Stimulated activated CD4-positive, alpha-beta T cell treated with anti-CD3 and anti-CD28 coated beads, Interleukin-1b, Interleukin-23, amount 100 ng/mL, for 1 hour (primary cell): Measurements from ENCODE around the gene RAB5B.
"Not testable (repeated sequence)": the region's sequence is repeated elsewhere in the genome, so short reads cannot be mapped to it uniquely, and the experiment has no call there.

Source experiments
- DNase-seq, 2 donors: peaks; one replicate each; pipeline ENCODE4 v3.0.0-alpha.2; 2020; ENCODE audit warnings: low read depth in 2 of 2

Gene RAB5B

GRCh38 chr12:55982319-55982936 lies 8.6 kb downstream of the RAB5B start:
- DNase-seq = no peak

DNA sequence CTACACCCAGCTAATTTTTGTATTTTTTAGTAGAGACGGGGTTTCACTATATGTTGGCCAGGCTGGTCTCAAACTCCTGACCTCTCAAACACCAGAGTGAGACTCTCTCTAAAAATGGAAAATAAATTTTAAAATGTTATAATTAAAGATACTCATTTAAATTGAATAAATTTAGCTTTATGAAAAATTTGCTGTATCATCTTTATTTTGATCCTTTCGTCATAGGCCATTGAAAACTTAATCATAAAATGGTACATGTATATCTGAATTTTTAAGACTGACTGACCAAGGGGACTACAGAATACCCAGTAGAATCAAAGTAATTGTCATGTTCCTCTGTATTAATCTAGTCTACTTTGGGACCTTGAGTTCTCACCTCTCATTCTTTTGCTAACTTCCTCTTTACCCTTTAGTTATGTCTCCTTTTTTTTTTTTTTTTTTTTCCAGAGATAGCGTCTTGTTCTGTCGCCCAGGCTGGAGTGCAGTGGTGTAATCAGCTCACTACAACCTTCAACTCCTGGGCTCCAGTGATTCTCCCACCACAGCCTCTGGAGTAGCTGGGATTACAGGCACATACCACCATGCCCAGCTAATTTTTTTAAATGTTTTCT lies 9.5 kb downstream of the RAB5B start:
- DNase-seq = no peak

DNA sequence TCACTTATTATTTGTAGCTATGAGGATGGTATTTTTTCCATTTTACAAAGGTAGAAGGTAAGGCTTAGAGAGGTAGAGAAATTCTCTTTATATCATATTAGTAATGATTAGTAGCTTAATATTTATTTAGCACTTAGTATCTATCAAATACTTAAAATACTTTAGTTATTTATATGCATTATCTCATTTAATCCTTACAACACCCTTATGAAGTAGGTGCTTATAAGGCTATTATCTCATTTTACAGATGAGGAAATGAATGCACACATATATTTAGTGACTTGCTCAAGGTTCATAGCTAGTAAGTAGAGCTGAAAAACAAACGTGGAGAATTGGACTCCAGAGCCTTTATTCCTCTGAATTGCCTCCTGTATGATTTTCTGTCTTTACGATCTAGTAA lies 11.0 kb downstream of the RAB5B start:
- DNase-seq = no peak

- DNase-seq = no peak
Measured at GRCh38 chr12:55985341-55985740, 11.5 kb downstream of the RAB5B start.

- DNase-seq = not testable (repeated sequence)
Measured at GRCh38 chr12:55985976-55986375, 12.1 kb downstream of the RAB5B start.

GRCh38 chr12:55991110-55991509 lies 17.2 kb downstream of the RAB5B start:
- DNase-seq = no peak

DNA sequence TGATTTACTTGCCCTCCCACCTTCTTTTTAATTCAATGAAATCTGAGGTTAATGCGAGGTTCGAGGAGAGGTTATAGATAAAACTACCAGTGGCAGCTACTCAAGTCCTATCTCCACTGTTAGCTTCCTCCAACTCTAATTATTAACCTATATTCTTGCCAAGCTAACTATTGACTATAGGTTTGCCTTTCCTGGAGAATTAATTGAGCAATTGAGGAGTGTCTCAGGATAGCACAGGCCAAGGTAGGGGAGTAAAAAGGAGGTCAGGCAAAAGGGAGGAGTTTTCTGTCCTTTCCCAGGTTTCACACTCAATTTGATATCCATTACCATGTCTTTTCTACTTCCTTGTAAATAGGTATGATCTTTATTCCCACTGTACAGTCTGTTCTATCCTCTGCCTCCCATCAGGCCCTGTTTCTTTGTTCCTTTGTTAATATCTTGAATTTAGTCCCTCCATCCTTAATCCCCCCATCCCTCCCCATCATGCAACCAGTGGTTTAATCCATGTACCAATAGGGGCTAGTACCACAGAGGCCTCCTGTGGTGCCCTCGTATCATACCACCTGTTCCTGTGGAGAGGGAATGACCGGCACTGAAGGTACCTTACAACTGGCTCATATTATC lies 19.5 kb downstream of the RAB5B start:
- no peak for DNase-seq

- no peak for DNase-seq
Measured at GRCh38 chr12:55995366-55995765, 21.5 kb downstream of the RAB5B start.

DNA sequence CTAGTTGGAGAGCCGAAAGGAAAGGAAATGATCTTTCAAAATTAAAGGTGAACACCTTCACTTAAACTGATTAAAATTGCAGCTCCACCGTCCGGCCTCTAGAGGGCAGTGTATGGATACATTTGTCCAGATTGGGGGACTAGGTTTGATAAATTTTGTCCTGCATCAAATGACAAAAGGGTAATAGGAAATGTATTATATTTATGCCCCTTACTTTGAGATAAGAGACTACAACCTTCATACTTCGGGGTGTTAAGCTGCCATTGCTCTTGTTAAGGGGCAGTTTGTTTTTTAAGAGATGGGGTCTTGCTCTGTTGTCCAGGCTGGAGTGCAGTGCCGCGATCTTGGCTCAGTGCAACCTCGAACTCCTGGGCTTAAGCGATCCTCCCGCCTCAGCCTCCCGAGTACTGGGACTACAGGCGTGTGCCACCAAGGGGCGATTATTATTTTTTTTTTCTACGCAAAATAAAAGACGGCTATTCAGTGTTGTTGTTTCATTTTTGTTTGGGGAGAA lies 22.4 kb downstream of the RAB5B start:
- peak in 1 of 2 donors; percentile 37 for DNase-seq

- no peak for DNase-seq
Measured at GRCh38 chr12:55996715-55997534, 23.0 kb downstream of the RAB5B start, which contains the start of gene SUOX. SUOX (plus strand) TSS chr12:55997276; CDS start chr12:56002222, 4,946 bp downstream.

GRCh38 chr12:55997535-55997859 lies 23.6 kb downstream of the RAB5B start:
- no peak for DNase-seq

GRCh38 chr12:55999522-55999921 lies 25.6 kb downstream of the RAB5B start:
- not testable (repeated sequence) for DNase-seq

DNA sequence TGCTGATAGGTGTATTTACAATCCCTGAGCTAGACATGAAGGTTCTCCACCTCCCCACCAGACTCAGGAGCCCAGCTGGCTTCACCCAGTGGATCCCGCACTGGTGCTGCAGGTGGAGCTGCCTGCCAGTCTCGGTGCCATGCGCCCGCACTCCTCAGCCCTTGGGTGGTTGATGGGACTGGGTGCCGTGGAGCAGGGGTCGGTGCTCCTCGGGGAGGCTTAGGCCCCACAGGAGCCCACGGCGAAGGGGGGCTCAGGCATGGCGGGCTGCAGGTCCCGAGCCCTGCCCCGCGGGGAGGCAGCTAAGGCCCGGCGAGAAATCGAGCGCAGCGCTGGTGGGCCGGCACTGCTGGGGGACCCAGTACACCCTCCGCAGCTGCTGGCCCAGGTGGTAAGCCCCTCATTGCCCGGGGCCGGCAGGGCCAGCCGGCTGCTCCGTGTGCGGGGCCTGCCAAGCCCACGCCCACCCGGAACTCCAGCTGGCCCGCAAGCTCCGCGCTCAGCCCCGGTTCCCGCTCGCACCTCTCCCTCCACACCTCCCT lies 26.2 kb downstream of the RAB5B start:
- DNase-seq = not testable (repeated sequence)

DNA sequence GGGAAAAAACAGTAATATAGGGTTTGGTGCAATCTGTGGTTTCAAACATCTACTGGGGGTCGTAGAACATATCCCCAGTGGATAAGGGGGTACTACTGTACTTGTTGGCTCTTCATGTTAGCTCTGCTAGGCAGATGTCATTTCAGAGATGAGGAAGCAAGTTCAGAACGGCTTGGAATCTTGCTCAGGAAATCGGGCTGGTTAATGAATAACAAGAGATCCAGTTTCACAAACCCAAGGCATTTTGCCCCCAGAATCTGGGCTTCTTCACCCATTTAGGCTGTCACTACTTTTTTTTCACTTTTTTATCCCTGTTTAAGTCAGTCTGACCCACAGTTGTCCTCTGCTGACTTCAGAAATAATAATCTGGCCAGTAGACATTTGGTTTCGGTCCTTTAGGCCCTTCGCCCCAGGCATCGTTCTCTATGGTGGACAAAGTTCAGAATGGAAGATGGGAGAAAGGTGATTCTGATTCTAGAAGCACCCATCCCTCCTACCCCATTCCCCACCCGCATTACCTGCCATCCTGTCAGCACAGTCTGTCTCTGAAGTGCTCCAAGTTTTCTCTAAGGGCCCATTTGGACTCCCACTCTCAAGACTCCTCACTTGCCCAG lies 27.7 kb downstream of the RAB5B start:
- DNase-seq = no peak

DNA sequence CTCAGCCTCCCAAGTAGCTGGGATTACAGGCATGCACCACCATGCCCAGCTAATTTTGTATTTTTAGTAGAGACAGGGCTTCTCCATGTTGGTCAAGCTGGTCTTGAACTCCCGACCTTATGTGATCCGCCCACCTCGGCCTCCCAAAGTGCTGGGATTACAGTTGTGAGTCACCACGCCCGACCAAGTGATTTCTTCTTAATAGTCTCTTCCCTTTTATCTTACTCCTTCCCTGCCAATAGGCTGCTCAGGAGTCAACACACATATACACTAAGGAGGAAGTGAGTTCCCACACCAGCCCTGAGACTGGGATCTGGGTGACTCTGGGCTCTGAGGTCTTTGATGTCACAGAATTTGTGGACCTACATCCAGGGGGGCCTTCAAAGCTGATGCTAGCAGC lies 29.5 kb downstream of the RAB5B start:
- not testable (repeated sequence) for DNase-seq

GRCh38 chr12:56004211-56004610 lies 30.3 kb downstream of the RAB5B start:
- no peak for DNase-seq

DNA sequence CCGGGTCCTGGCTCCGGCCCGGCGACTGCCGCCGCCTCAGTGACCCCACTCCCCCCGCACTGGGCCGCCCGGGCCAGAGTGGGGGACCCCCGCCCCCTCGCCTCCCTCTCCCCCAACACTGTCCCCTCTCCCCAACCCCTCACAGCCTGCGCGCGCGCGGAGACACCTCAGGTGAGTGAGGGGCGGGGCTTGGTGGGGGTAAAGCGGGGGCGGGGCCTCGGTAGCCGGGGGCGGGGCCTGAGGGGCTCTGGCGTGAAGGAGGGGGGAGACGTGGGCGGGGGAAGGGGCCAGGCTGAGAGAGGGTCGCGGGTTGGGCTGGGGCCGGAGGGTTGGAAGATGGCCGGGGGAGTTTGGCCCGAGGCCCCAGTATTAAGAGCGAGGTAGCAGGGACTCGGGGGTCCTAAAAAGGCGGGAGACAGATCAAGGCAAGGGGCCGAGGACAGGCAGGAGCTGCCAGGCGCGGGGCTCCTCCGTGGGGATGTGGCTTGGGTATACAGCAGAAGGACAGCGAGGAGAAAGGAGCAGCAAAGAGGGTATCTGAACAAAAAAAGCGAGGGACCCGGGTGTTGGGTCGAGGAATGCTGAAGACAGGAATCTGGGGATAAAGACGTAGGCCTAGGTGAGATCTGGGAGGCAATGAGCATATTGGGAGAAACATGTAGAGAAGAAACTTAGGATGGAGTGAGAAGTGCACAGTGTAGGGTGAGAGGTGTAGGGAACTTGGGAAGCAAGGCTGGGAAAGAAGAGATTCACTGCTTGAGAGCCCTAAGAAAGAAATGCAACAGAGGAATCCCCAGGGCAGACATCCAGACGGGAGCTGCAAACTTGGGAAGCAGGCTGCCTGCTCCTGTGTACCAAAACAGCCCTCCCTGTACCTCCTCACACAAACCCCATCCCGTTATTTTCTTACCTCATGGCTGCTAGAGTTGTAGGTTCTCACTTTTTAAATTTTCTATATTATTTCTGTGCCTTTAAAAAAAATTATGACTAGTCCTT lies 34.0 kb downstream of the RAB5B start:
- DNase-seq = peak; percentile 40 to 63

GRCh38 chr12:56010111-56010570 lies 36.3 kb downstream of the RAB5B start:
- DNase-seq = no peak

GRCh38 chr12:56011509-56012090 lies 37.7 kb downstream of the RAB5B start:
- no peak for DNase-seq

DNA sequence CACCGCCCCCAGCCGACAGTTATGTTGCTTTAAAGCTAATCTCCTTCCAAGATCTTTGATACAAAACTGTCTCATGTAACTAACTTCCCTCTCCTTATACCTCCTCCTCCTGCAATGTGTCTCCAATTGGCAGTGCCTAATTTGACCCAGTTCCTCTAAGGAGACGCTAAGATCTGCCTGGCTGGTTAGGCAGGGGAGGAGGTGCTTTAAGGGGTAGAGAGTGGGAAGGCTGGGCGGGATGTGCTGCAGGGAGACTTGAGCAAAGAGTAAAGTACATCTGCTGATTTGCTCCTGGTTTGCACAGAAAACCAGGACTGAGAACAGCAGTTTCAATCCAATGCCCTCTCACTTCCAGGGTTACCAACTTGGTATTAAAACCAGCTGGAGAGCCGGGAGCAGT lies 39.6 kb downstream of the RAB5B start:
- no peak for DNase-seq
